HepG2 (cell line): ENCODE results near the gene GPATCH3. TPM values are rescaled to one million over a fixed set of nuclear protein-coding genes. Genes with fewer than 3 reads are reported as not detected.
A peak's percentile ranks its signal among the peaks of the same experiment; 100 is the strongest.

ENCODE experiments used
- DNMT1 ChIP-seq: sonication (generic); formaldehyde crosslinking; IDR thresholded peaks from 2 replicates; pipeline ENCODE4 v1.5.1; 2020; ENCODE audit warnings: mild to moderate bottlenecking, missing genetic modification reagents
- GLI4 ChIP-seq: sonication (generic); formaldehyde crosslinking; IDR thresholded peaks from 2 replicates; pipeline ENCODE4 v1.5.1; 2020; ENCODE audit warnings: missing genetic modification reagents, mild to moderate bottlenecking, moderate library complexity, borderline replicate concordance
- GZF1 ChIP-seq: sonication (generic); formaldehyde crosslinking; IDR thresholded peaks from 2 replicates; pipeline ENCODE4 v1.5.1; 2020; ENCODE audit warnings: mild to moderate bottlenecking, missing genetic modification reagents
- HNF4A ChIP-seq: sonication (generic); formaldehyde crosslinking; IDR thresholded peaks from 2 replicates; pipeline ENCODE4 v1.4.0; 2020; ENCODE audit warnings: missing genetic modification reagents
- ISX ChIP-seq: sonication (generic); formaldehyde crosslinking; conservative IDR thresholded peaks from 2 replicates; pipeline ENCODE4 v1.5.0; 2020; ENCODE audit warnings: missing genetic modification reagents
- KDM2A ChIP-seq: sonication (generic); formaldehyde crosslinking; IDR thresholded peaks from 2 replicates; pipeline ENCODE4 v1.4.0; 2020; ENCODE audit warnings: low read depth, missing genetic modification reagents, borderline replicate concordance
- KLF15 ChIP-seq: sonication (generic); formaldehyde crosslinking; IDR thresholded peaks from 2 replicates; pipeline ENCODE4 v1.8.1; 2023; ENCODE audit warnings: borderline replicate concordance, mild to moderate bottlenecking, inconsistent platforms, missing genetic modification reagents, mixed read lengths
- MBNL3 ChIP-seq: fragments of 250-450 bp; sonication (Bioruptor Pico); conservative IDR thresholded peaks from 2 replicates; pipeline ENCODE4 v1.8.0; 2022; ENCODE audit warnings: mild to moderate bottlenecking, inconsistent platforms
- NR2F6 ChIP-seq, 2 experiments: IDR thresholded peaks; 2 replicates each; pipeline ENCODE4 v1.6.1; 2016; ENCODE audit warnings: antibody characterized with exemption in 1 of 2, mild to moderate bottlenecking in 1 of 2
- PAWR ChIP-seq: sonication (generic); formaldehyde crosslinking; IDR thresholded peaks from 2 replicates; pipeline ENCODE4 v1.4.0; 2020; ENCODE audit warnings: missing genetic modification reagents, mild to moderate bottlenecking, borderline replicate concordance
- RARA ChIP-seq: IDR thresholded peaks from 2 replicates; pipeline ENCODE4 v1.6.1; 2016; ENCODE audit warnings: missing genetic modification reagents, missing compliant biosample characterization
- REL ChIP-seq: sonication (generic); formaldehyde crosslinking; conservative IDR thresholded peaks from 2 replicates; pipeline ENCODE4 v1.8.0; 2022; ENCODE audit warnings: mild to moderate bottlenecking, missing genetic modification reagents, moderate library complexity
- RFX3 ChIP-seq: IDR thresholded peaks from 2 replicates; pipeline ENCODE4 v1.6.1; 2016; ENCODE audit warnings: missing biosample characterization, missing genetic modification reagents
- RXRB ChIP-seq: IDR thresholded peaks from 2 replicates; pipeline ENCODE4 v1.6.1; 2016; ENCODE audit warnings: borderline replicate concordance, missing genetic modification reagents, missing compliant biosample characterization
- TARDBP ChIP-seq: sonication (generic); formaldehyde crosslinking; IDR thresholded peaks from 2 replicates; pipeline ENCODE4 v1.8.0; 2022; ENCODE audit warnings: mild to moderate bottlenecking, missing genetic modification reagents
- TBL1XR1 ChIP-seq: fragments of 150-350 bp; IDR thresholded peaks from 2 replicates; pipeline ENCODE4 v1.6.1; 2014; ENCODE audit warnings: borderline replicate concordance, low read length; ENCODE audit not compliant: partially characterized antibody
- ZFP37 ChIP-seq: sonication (generic); formaldehyde crosslinking; IDR thresholded peaks from 2 replicates; pipeline ENCODE4 v1.4.0; 2020; ENCODE audit warnings: missing genetic modification reagents, borderline replicate concordance
- ZNF3 ChIP-seq: IDR thresholded peaks from 2 replicates; pipeline ENCODE4 v1.7.0; 2017; ENCODE audit warnings: inconsistent platforms
- ZNF615 ChIP-seq: sonication (generic); formaldehyde crosslinking; IDR thresholded peaks from 2 replicates; pipeline ENCODE4 v1.5.0; 2020; ENCODE audit warnings: mild to moderate bottlenecking, missing genetic modification reagents, borderline replicate concordance
- polyA plus RNA-seq, 8 experiments: library from polyadenylated mRNA; depleted of rRNA in 3 of 8; stranded (reverse) in 7 of 8; unstranded in 1 of 8; fragments of >200 nt; fragmentation: Illumina TruSeq in 4 of 8; extraction: Trizol in 4 of 8; gene quantifications; 2 replicates each; pipeline versions ENCODE4 v1.2.1 to v1.2.3, GENCODE V29; 2011 to 2016; ENCODE audit warnings: low read depth in 4 of 8, missing spikeins in 1 of 8, mixed read lengths in 1 of 8; ENCODE audit not compliant: insufficient read depth in 1 of 8
- total RNA-seq, 5 experiments: library from RNA; depleted of rRNA; stranded (reverse); fragments of >200 nt; fragmentation: Illumina TruSeq; extraction: Trizol; gene quantifications; 2 replicates each; pipeline ENCODE4 v1.2.3, GENCODE V29; 2016; ENCODE audit warnings: low read depth in 1 of 5
- TF ChIP-seq, protein P1 (sequence below), 2 experiments: fragments of 450-650 bp in 1 of 2; sonication (generic) in 1 of 2; formaldehyde crosslinking in 1 of 2; IDR thresholded peaks; 2 replicates each; pipeline versions ENCODE4 v1.6.1 to v1.8.0; 2016 to 2022; ENCODE audit warnings: antibody characterized with exemption in 1 of 2, mild to moderate bottlenecking in 1 of 2, missing genetic modification reagents in 1 of 2
- TF ChIP-seq, protein P2 (sequence below): sonication (generic); formaldehyde crosslinking; IDR thresholded peaks from 2 replicates; pipeline ENCODE4 v1.4.0; 2020; ENCODE audit warnings: mild to moderate bottlenecking, missing genetic modification reagents
- TF ChIP-seq, protein P3 (sequence below): sonication (generic); formaldehyde crosslinking; IDR thresholded peaks from 2 replicates; pipeline ENCODE4 v1.8.0; 2022; ENCODE audit warnings: missing genetic modification reagents, low read depth, mild to moderate bottlenecking, borderline replicate concordance

Gene GPATCH3
- total and polyA plus RNA-seq, 2 of the 13 experiments (the other 11 are each of a cell fraction or from before 2014, with no cell fraction given), result 8.3 to 11.0 TPM

DNA sequence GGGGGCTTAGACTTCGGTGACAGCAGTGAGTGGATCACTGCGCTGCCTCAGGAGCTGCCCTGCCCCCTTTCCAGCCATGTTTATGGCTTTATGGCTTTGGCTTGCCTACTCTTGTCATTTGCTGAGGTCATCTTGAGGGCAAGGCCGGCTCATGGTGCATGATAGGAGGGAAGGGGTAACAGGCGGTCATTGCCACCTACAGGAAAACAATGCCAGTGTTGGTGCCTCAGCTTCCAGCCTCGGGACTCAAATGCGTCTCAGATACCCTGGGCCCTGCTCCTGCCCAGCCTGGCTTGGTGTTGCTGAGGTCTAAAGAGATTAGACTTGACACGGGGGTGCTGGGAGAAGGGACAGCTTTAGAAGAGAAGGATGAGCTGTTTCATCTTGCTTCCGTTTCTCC, 45.5 kb upstream of the GPATCH3 start (continued):
- TF ChIP-seq PAWR (CRISPR knock-in tag) (no peak), RFX3 (CRISPR knock-in tag) (no peak), DNMT1 (CRISPR knock-in tag) (no peak), RXRB (CRISPR knock-in tag) (peak; percentile 64), NR2F6 (IDR thresholded peaks at IDR 0.05) (no peak), NR2F6 (CRISPR knock-in tag; IDR thresholded peaks at IDR 0.05) (peak; percentile 21; the same call in 1 of the 2 replicates), GZF1 (CRISPR knock-in tag) (no peak), KDM2A (CRISPR knock-in tag) (no peak), KLF15 (CRISPR knock-in tag) (no peak), REL (CRISPR knock-in tag) (no peak), ZNF3 (CRISPR knock-in tag) (no peak), MBNL3 (CRISPR knock-in tag) (no peak), TBL1XR1 (no peak), ZFP37 (CRISPR knock-in tag) (no peak), GLI4 (no peak), TARDBP (no peak), ZNF615 (no peak), HNF4A (CRISPR knock-in tag) (no peak), RARA (CRISPR knock-in tag) (peak; percentile 90), ISX (CRISPR knock-in tag) (no peak)
- TF ChIP-seq, protein P1, sequence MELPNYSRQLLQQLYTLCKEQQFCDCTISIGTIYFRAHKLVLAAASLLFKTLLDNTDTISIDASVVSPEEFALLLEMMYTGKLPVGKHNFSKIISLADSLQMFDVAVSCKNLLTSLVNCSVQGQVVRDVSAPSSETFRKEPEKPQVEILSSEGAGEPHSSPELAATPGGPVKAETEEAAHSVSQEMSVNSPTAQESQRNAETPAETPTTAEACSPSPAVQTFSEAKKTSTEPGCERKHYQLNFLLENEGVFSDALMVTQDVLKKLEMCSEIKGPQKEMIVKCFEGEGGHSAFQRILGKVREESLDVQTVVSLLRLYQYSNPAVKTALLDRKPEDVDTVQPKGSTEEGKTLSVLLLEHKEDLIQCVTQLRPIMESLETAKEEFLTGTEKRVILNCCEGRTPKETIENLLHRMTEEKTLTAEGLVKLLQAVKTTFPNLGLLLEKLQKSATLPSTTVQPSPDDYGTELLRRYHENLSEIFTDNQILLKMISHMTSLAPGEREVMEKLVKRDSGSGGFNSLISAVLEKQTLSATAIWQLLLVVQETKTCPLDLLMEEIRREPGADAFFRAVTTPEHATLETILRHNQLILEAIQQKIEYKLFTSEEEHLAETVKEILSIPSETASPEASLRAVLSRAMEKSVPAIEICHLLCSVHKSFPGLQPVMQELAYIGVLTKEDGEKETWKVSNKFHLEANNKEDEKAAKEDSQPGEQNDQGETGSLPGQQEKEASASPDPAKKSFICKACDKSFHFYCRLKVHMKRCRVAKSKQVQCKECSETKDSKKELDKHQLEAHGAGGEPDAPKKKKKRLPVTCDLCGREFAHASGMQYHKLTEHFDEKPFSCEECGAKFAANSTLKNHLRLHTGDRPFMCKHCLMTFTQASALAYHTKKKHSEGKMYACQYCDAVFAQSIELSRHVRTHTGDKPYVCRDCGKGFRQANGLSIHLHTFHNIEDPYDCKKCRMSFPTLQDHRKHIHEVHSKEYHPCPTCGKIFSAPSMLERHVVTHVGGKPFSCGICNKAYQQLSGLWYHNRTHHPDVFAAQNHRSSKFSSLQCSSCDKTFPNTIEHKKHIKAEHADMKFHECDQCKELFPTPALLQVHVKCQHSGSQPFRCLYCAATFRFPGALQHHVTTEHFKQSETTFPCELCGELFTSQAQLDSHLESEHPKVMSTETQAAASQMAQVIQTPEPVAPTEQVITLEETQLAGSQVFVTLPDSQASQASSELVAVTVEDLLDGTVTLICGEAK (IDR thresholded peaks at IDR 0.05), result no peak
- TF ChIP-seq, protein P1 (CRISPR knock-in tag; IDR thresholded peaks at IDR 0.05), result no peak
- TF ChIP-seq, protein P2, sequence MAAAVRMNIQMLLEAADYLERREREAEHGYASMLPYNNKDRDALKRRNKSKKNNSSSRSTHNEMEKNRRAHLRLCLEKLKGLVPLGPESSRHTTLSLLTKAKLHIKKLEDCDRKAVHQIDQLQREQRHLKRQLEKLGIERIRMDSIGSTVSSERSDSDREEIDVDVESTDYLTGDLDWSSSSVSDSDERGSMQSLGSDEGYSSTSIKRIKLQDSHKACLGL (CRISPR knock-in tag), result no peak
- TF ChIP-seq, protein P3, sequence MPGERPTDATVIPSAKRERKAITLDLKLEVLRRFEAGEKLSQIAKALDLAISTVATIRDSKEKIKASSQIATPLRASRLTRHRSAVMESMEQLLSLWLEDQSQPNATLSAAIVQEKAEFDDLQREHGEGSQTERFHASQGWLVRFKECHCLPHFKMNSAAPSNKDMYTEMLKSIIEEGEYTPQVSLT, result no peak
